GM12872 (cell line): ENCODE results near the gene CHCHD6.

ENCODE experiments used
- TF ChIP-seq, protein P1 (sequence below): IDR thresholded peaks from 3 replicates; pipeline ENCODE4 v1.5.1; 2011; ENCODE audit warnings: low read depth, mild to moderate bottlenecking, low read length, moderate library complexity; ENCODE audit not compliant: insufficient read depth

CHCHD6 gene

DNA sequence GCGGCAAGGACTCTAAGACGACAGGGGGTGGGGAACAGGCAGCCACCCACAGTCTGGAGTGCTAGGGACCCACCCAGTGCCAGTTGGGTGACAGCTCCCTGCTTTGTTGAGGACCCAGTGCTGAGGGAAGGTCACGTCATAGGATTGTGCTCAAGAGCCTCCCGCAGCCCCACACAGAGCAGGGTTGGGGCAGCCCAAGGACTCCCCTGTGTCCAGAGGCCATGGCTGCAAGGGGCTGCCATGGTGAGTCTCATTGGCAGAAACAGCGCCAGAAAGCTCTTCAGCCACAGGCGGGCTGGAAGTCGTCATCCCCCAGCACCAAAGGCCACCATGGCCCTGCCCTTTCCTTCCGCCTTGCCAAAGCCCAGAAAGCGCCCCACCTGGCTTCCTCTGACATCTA lies 241.9 kb downstream of the CHCHD6 start:
- TF ChIP-seq, protein P1, sequence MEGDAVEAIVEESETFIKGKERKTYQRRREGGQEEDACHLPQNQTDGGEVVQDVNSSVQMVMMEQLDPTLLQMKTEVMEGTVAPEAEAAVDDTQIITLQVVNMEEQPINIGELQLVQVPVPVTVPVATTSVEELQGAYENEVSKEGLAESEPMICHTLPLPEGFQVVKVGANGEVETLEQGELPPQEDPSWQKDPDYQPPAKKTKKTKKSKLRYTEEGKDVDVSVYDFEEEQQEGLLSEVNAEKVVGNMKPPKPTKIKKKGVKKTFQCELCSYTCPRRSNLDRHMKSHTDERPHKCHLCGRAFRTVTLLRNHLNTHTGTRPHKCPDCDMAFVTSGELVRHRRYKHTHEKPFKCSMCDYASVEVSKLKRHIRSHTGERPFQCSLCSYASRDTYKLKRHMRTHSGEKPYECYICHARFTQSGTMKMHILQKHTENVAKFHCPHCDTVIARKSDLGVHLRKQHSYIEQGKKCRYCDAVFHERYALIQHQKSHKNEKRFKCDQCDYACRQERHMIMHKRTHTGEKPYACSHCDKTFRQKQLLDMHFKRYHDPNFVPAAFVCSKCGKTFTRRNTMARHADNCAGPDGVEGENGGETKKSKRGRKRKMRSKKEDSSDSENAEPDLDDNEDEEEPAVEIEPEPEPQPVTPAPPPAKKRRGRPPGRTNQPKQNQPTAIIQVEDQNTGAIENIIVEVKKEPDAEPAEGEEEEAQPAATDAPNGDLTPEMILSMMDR = no peak

DNA sequence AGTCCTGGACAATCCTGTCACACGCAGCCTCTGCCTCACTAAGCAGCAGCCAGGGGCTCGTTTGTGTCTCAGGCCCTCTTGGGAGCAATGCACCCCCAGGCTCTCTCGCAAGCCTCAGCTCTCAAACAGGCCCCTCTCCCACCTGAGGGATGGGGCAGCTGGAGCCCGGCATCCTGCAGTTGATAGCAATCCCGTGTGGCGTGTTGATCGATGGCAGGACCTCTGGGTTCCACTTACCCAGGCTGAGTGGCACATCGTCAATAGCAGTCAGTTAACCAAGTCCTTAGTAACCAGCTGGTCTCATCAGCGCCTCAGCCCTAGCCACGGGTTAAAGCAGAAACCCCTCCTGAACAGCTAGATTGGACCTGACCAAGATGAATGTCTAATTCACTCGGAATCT lies 242.4 kb downstream of the CHCHD6 start:
- TF ChIP-seq, protein P1 = no peak

DNA sequence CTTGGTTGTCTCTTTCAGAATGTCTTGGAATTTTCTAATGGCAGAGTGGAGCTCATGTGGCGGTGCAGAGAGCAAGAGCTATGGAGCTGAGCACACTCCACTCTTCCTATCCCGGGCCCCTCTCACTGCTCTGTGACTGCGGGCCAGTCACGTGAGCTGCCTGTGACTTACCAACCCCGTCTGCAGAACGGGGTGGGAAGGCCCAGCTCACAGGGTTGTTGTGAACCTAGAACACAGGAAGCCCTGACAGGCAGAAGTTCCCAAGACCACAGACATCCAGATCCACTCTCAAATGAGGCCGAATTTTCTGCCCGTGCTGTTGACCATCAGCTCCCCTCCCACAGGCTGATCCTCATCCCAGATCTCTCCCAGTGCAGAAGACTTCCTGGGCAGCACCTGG lies 243.4 kb downstream of the CHCHD6 start:
- TF ChIP-seq, protein P1 = no peak

DNA sequence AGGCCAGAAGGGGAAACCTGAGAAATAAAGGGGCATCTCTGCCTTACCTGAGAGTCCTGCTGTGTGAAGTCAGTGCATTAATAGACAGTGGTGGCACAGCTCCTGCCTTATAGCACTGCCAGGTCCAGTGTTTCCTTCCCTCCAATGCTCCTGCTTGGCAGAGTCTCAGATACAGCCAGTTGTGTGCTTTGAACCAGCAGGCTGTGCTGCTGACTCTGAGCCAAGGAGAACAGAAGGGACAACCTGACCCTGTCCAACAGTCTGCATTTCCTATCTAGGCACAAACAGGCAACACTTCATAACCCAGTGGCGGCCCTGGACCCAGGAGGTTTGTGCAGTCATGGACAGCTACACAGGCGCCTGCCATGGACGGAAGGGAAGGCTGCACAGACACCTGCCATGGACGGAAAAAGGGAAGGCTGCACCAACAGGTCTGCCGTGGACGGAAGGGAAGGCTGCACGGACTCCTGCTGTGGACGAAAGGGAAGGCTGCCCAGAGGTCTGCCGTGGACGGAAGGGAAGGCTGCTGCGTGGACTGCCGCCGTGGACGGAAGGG lies 245.0 kb downstream of the CHCHD6 start:
- TF ChIP-seq, protein P1 = no peak

DNA sequence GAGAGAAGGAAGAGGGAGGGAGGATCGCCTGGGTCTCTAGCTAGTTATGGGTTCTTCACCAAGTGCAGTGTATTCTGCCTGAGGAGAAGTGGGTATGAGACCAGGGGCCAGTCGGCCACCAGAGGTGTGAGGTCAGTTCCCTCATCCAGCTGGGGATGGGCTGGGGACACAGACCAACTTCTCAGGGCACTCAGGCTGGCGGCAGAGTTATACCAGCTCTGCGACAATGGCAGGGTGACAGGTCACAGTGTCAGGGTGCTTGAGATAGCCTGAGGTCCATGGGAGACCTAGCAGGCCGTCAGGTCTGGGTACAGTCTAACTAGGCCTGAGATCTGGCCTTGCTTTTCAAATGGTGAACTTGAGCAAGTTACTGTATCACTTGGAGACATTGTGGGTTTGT lies 247.5 kb downstream of the CHCHD6 start:
- TF ChIP-seq, protein P1 = no peak

DNA sequence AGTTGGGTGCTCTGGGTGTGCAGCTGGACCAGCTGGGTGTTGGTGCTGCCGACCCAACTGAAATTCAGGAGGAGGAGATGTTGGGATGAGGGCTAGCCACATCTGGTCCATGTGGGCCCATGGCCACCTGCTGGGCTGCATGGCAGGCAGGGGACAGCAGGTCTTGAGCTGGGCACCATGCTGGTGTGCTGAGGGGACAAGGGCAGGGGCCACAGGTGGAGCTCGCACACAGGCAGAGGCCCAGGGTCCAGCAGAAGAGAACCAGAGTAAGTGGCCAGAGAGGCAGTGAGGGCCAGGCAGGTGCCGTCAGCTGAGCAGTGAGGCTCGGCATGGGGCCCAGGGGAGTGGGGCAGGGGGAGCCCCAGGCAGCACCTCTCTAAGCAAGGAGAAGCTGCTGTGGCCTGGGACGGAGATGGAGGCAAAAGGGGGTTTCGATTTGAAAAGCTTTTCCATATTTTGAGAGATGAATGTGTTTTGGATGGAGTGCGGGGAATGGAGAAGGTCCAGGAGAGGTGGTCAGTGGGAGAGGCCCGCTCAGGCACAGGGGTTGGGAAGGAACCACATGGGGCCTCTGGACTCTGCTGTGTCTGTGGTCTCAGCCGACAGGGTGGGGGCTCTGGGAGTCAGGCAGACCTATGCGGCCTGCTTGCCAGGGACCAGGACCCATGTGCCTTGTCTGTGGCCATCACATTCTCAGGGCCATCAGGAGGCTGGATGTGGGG lies 248.4 kb downstream of the CHCHD6 start:
- TF ChIP-seq, protein P1 = no peak

DNA sequence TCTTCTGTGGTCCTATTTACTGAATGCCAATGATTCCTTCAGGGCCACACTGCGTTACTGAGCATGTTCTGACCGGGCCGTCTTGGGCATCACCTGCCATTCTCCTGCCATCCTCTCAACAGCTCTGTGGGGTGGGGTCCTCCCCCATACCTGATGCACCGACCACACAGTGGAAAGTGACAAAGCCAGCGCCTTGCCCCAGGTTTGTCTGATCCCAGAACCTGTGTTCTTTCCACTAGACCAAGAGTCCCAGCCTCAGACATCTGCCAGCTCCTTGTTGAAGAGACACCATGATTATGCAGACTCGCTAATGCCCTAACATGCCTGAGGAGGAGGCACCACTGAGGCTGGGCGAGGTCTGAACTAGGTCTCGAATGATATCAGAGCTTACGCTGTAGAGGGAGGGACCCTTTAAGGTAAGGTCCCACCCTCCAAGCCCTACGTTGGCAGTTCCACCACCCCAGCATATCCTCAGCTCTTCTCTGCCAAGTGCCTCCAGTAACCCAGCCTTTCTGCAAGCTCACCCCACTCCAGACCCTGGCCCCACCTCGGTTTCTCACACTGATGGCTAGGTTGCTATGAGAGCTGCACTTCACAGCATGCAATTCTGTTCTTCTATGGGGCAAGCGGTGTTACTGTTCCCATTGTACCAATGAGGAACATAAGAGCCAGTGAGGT lies 249.1 kb downstream of the CHCHD6 start:
- TF ChIP-seq, protein P1 = no peak
